GM11168 (cell line): Measurements from ENCODE around the gene ERCC8.

Source experiments
- in situ Hi-C: fragments of 300-500 bp; cut with MboI; formaldehyde crosslinking; loops from one replicate; pipeline ENCODE4 v1.12.0; 2022; ENCODE audit warnings: low sequenced_read_pairs; ENCODE audit not compliant: unreplicated experiment

ERCC8 gene

GRCh38 chr5:60843936-60844905 is 100.6 kb downstream of the ERCC8 start, which contains the start of gene ELOVL7:
Gene ELOVL7 (minus strand): TSS chr5:60844269. CDS start chr5:60787397, 56,872 bp downstream.
- in situ Hi-C loops, result loop anchor here (10.0 kb wide), 1 partner anchor 149 kb away; no protein-coding TSS in a partner anchor

- in situ Hi-C loops, result loop anchor here (10.0 kb wide), 1 partner anchor 149 kb away; no protein-coding TSS in a partner anchor
Observed at GRCh38 chr5:60843386-60843935, 101.4 kb downstream of the ERCC8 start.

GRCh38 chr5:60842871-60843385 is 101.9 kb downstream of the ERCC8 start:
- in situ Hi-C loops, result loop anchor here (10.0 kb wide), 1 partner anchor 148 kb away; no protein-coding TSS in a partner anchor

GRCh38 chr5:60841361-60841760 is 103.5 kb downstream of the ERCC8 start:
- in situ Hi-C loops, result loop anchor here (10.0 kb wide), 1 partner anchor 147 kb away; no protein-coding TSS in a partner anchor

GRCh38 chr5:60836131-60836530 is 108.7 kb downstream of the ERCC8 start:
- in situ Hi-C loops, result no loop called here

GRCh38 chr5:60835554-60835953 is 109.3 kb downstream of the ERCC8 start:
- in situ Hi-C loops, result no loop called here

GRCh38 chr5:60833520-60833919 is 111.3 kb downstream of the ERCC8 start:
- in situ Hi-C loops, result no loop called here

GRCh38 chr5:60830581-60831127 is 114.2 kb downstream of the ERCC8 start:
- in situ Hi-C loops, result no loop called here

GRCh38 chr5:60829490-60830266 is 115.2 kb downstream of the ERCC8 start:
- in situ Hi-C loops, result no loop called here

GRCh38 chr5:60827201-60827600 is 117.7 kb downstream of the ERCC8 start:
- in situ Hi-C loops, result no loop called here

GRCh38 chr5:60826653-60827052 is 118.2 kb downstream of the ERCC8 start:
- in situ Hi-C loops, result no loop called here
